Measurements from ENCODE around the gene WARS2.

DNA sequence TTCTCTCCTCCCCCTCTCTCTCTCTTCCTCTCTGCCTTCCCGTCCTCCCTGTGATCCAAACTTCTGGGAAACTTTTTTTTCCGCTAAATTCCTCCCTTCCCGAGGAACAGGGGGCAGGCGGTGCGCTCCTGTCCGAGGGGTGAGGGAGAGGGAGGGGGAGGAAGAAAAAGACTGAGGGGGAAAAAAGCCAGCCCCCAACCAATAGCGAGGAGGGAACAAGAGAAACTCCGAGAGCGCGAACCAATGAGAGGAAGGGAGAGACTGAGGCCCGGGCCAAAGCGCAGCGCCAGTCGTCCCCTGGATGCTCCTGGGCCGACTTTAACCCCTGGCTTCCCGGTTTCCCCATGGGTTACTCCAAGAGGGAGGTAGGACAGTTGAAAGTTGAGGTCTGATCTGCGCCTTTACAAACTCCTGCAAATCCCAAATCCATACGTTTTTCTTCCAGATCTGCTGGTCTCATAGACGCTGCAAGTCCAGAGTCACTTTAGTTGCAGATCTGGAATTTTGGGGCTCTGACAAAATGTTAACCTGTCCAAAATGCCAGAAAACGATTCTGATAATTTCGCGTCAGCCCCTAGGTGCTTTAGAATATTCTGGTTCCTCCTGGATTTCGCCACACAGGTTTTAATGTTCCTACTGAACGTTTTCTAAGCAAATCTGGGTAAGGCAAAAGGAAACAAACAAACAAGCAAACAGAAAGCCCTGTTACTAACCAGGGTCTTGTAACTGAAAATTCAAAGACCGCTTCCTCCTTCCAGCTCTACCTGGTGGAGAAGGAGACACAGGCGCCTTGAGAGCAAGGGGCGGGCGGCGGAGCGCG, 152.1 kb downstream of the WARS2 start, which contains the start of gene TBX15:
- TF ChIP-seq CTCF (IDR thresholded peaks at IDR 0.05; ENCODE audit: low read length): no peak
- TF ChIP-seq EZH2 (IDR thresholded peaks at IDR 0.05; ENCODE audit: borderline replicate concordance, low read length): no peak

Data from OCI-LY1 (cell line).